HepG2 (cell line): ENCODE measurements around the gene NEMF. TPM values are rescaled to one million over a fixed set of nuclear protein-coding genes. Genes with fewer than 3 reads are reported as not detected.

Experiments
- ATAC-seq: fragments of 200-7000 bp; cut with Tn5 transposase; 3 replicates; pipeline ENCODE4 v1.9.1; 2020; ENCODE audit warnings: mild to moderate bottlenecking, moderate library complexity
- BruUV-seq: library from RNA; stranded (reverse); fragments of 400-500 nt; replicated peaks from 2 replicates; lab custom pipeline; 2021; lab: Mats Ljungman, UMichigan
- CTCF ChIA-PET: fragments of 300-600 bp; formaldehyde crosslinking; extraction: SDS; loops from one replicate; lab custom pipeline; 2021; ENCODE audit warnings: low total read pairs, inconsistent platforms, low intra/inter-chr PET ratio; lab: Yijun Ruan, JAX
- POLR2A ChIA-PET: fragments of 350-600 bp; sonication (Branson Sonifier 250); formaldehyde crosslinking; loops from one replicate; lab custom pipeline; 2020; ENCODE audit warnings: antibody characterized with exemption, inconsistent platforms; lab: Yijun Ruan, JAX
- DNase-seq: peaks from one replicate; pipeline ENCODE4 v3.0.0-alpha.2; 2015; ENCODE audit warnings: low spot score
- FAIRE-seq: peaks from 3 replicates; lab custom pipeline; 2011; peaks lifted over from hg19 to GRCh38; lab: Jason Lieb, UNC
- H2AFZ ChIP-seq: one replicate; pipeline ENCODE4 v1.6.1; 2011; ENCODE audit warnings: low read length, inconsistent platforms
- H3K27ac ChIP-seq: fragments of 300-600 bp; 3 replicates; pipeline ENCODE4 v1.8.0; 2011; ENCODE audit warnings: mixed run types, mild to moderate bottlenecking, mixed read lengths, low read length, inconsistent platforms; ENCODE audit not compliant: insufficient read depth; ENCODE audit errors: extremely low read length
- H3K27me3 ChIP-seq, 2 experiments: fragments of 200-600 bp in 1 of 2; 2 replicates in 1 of 2; 3 replicates in 1 of 2; pipeline versions ENCODE4 v1.6.0 to v1.8.0; 2011; ENCODE audit warnings: low read length in 2 of 2, mild to moderate bottlenecking in 2 of 2, moderate library complexity in 2 of 2, inconsistent platforms in 1 of 2; ENCODE audit not compliant: insufficient read depth in 2 of 2, control insufficient read depth in 1 of 2
- H3K36me3 ChIP-seq, 2 experiments: fragments of 200-600 bp in 1 of 2; replicated peaks in 1 of 2; 2 replicates in 1 of 2; 3 replicates in 1 of 2; pipeline versions ENCODE4 v1.5.1 to v1.8.0; 2011; ENCODE audit warnings: low read length in 2 of 2, inconsistent platforms in 1 of 2; ENCODE audit not compliant: insufficient read depth in 2 of 2, control insufficient read depth in 1 of 2
- H3K4me1 ChIP-seq: 2 replicates; pipeline ENCODE4 v1.5.1; 2012; ENCODE audit warnings: low read length, inconsistent platforms; ENCODE audit not compliant: insufficient read depth
- H3K4me2 ChIP-seq: 2 replicates; pipeline ENCODE4 v1.6.0; 2011; ENCODE audit warnings: low read depth, low read length, inconsistent platforms
- H3K4me3 ChIP-seq, 3 experiments: fragments of 200-600 bp in 1 of 3; sonication (generic), shearing (Covaris generic) in 1 of 3; replicated peaks in 1 of 3; 2 replicates each; pipeline ENCODE4 v1.5.1; 2011 to 2016; ENCODE audit warnings: low read length in 3 of 3, inconsistent platforms in 2 of 3, low read depth in 2 of 3, mild to moderate bottlenecking in 2 of 3, control low read depth in 1 of 3, mixed read lengths in 1 of 3; ENCODE audit not compliant: insufficient read depth in 1 of 3
- H3K79me2 ChIP-seq: one replicate; pipeline ENCODE4 v1.6.1; 2011; ENCODE audit warnings: low read length, inconsistent platforms; ENCODE audit not compliant: insufficient read depth
- H3K9ac ChIP-seq: 2 replicates; pipeline ENCODE4 v1.6.0; 2011; ENCODE audit warnings: mild to moderate bottlenecking, low read depth, low read length, inconsistent platforms; ENCODE audit not compliant: insufficient read depth
- H3K9me3 ChIP-seq: 2 replicates; pipeline ENCODE4 v1.5.1; 2012; ENCODE audit warnings: mild to moderate bottlenecking, low read length
- H4K20me1 ChIP-seq: 2 replicates; pipeline ENCODE4 v1.6.0; 2011; ENCODE audit warnings: inconsistent platforms, mild to moderate bottlenecking, low read length, moderate library complexity; ENCODE audit not compliant: insufficient read depth
- ARID2 ChIP-seq: sonication (generic); formaldehyde crosslinking; IDR thresholded peaks from 2 replicates; pipeline ENCODE4 v1.8.1; 2022; ENCODE audit warnings: mild to moderate bottlenecking, missing genetic modification reagents, borderline replicate concordance
- BORCS8-MEF2B ChIP-seq: sonication (generic); formaldehyde crosslinking; IDR thresholded peaks from 2 replicates; pipeline ENCODE4 v1.8.0; 2022; ENCODE audit warnings: mild to moderate bottlenecking, missing genetic modification reagents
- BRF2 ChIP-seq: sonication (generic); formaldehyde crosslinking; IDR thresholded peaks from 2 replicates; pipeline ENCODE4 v1.8.1; 2022; ENCODE audit warnings: mild to moderate bottlenecking, missing genetic modification reagents
- FOXC1 ChIP-seq: sonication (generic); formaldehyde crosslinking; IDR thresholded peaks from 2 replicates; pipeline ENCODE4 v1.8.0; 2022; ENCODE audit warnings: mild to moderate bottlenecking, missing genetic modification reagents, borderline replicate concordance
- FOXP4 ChIP-seq: sonication (generic); formaldehyde crosslinking; IDR thresholded peaks from 2 replicates; pipeline ENCODE4 v1.4.0; 2020; ENCODE audit warnings: missing genetic modification reagents
- KDM5A ChIP-seq: fragments of 200-600 bp; sonication (generic); IDR thresholded peaks from 2 replicates; pipeline ENCODE4 v1.7.0; 2018; ENCODE audit warnings: antibody characterized with exemption, mild to moderate bottlenecking, low read length, borderline replicate concordance
- NAIF1 ChIP-seq: sonication (generic); formaldehyde crosslinking; IDR thresholded peaks from 2 replicates; pipeline ENCODE4 v1.5.0; 2020; ENCODE audit warnings: mild to moderate bottlenecking, missing genetic modification reagents, borderline replicate concordance
- PCBP1 ChIP-seq: fragments of 200-400 bp; formaldehyde crosslinking; IDR thresholded peaks from 2 replicates; pipeline ENCODE4 v1.6.1; 2017; ENCODE audit warnings: mild to moderate bottlenecking, low read depth, low read length, borderline replicate concordance
- PRPF4 ChIP-seq: fragments of 200-400 bp; formaldehyde crosslinking; IDR thresholded peaks from 2 replicates; pipeline ENCODE4 v1.6.1; 2016; ENCODE audit warnings: low read length, low read depth; ENCODE audit not compliant: poor library complexity, severe bottlenecking
- RAD51 ChIP-seq: fragments of 450-650 bp; IDR thresholded peaks from 2 replicates; pipeline ENCODE4 v1.6.1; 2016; ENCODE audit warnings: borderline replicate concordance
- SSRP1 ChIP-seq: IDR thresholded peaks from 2 replicates; pipeline ENCODE4 v1.6.1; 2016; ENCODE audit warnings: control low read depth
- ZBTB49 ChIP-seq: sonication (generic); formaldehyde crosslinking; IDR thresholded peaks from 2 replicates; pipeline ENCODE4 v1.4.0; 2020; ENCODE audit warnings: missing genetic modification reagents, borderline replicate concordance
- ZNF691 ChIP-seq: sonication (generic); formaldehyde crosslinking; IDR thresholded peaks from 2 replicates; pipeline ENCODE4 v1.4.0; 2020; ENCODE audit warnings: missing genetic modification reagents, low read depth, mild to moderate bottlenecking, borderline replicate concordance
- ZNF724P ChIP-seq: sonication (generic); formaldehyde crosslinking; IDR thresholded peaks from 2 replicates; pipeline ENCODE4 v1.8.0; 2022; ENCODE audit warnings: missing genetic modification reagents, borderline replicate concordance
- ZNF790 ChIP-seq: sonication (generic); formaldehyde crosslinking; IDR thresholded peaks from 2 replicates; pipeline ENCODE4 v1.8.0; 2022; ENCODE audit warnings: missing genetic modification reagents, mild to moderate bottlenecking, borderline replicate concordance
- ZSCAN31 ChIP-seq: sonication (generic); formaldehyde crosslinking; IDR thresholded peaks from 2 replicates; pipeline ENCODE4 v1.5.0; 2020; ENCODE audit warnings: low read depth, mild to moderate bottlenecking, missing genetic modification reagents
- WGBS: methylation state at CpG from one replicate; pipeline ENCODE4 v1.1.6; 2017; ENCODE audit warnings: low lambda C conversion rate; 5-methylcytosine and 5-hydroxymethylcytosine counted together
- in situ Hi-C: cut with HindIII; loops from 2 replicates; pipeline ENCODE4 v1.10.0; 2017; ENCODE audit warnings: low pct_unique_long_range_greater_than_20kb; ENCODE audit not compliant: extremely low pct_ligation_motif_present
- intact Hi-C: fragments of 100-400 bp; cut with micrococcal nuclease; formaldehyde crosslinking; loops from one replicate; pipeline ENCODE4 v1.10.0; 2022; ENCODE audit not compliant: unreplicated experiment
- polyA plus RNA-seq, 8 experiments: library from polyadenylated mRNA; depleted of rRNA in 3 of 8; stranded (reverse) in 7 of 8; unstranded in 1 of 8; fragments of >200 nt; fragmentation: Illumina TruSeq in 4 of 8; extraction: Trizol in 4 of 8; gene quantifications; 2 replicates each; pipeline versions ENCODE4 v1.2.1 to v1.2.3, GENCODE V29; 2011 to 2016; ENCODE audit warnings: low read depth in 4 of 8, missing spikeins in 1 of 8, mixed read lengths in 1 of 8; ENCODE audit not compliant: insufficient read depth in 1 of 8
- total RNA-seq, 5 experiments: library from RNA; depleted of rRNA; stranded (reverse); fragments of >200 nt; fragmentation: Illumina TruSeq; extraction: Trizol; gene quantifications; 2 replicates each; pipeline ENCODE4 v1.2.3, GENCODE V29; 2016; ENCODE audit warnings: low read depth in 1 of 5

NEMF gene
- total and polyA plus RNA-seq, 2 of the 13 experiments (the other 11 are each of a cell fraction or from before 2014, with no cell fraction given) = 21.3 to 57.9 TPM

- CTCF ChIA-PET = interaction anchor here (0.9 to 2.8 kb wide), 3 partner anchors 9 to 243 kb away, joined by 3 to 40 read pairs (median 5); partner anchors contain the start of gene NEMF
- no TSS peak for BruUV-seq
- TF ChIP-seq ZBTB49 (CRISPR knock-in tag) (no peak), ZSCAN31 (CRISPR knock-in tag) (no peak), SSRP1 (CRISPR knock-in tag) (peak; percentile 93), ZNF691 (CRISPR knock-in tag) (0 out of 2 replicates have a peak, but pooled peaks have one; percentile 21), PCBP1 (0 out of 2 replicates have a peak, but pooled peaks have one; percentile 21), KDM5A (peak; percentile 64; the same call in 1 of the 2 replicates), PRPF4 (peak; percentile 99), NAIF1 (CRISPR knock-in tag) (peak; percentile 87; the same call in 1 of the 2 replicates), ZNF724P (CRISPR knock-in tag) (no peak), RAD51 (no peak), ARID2 (CRISPR knock-in tag) (0 out of 2 replicates have a peak, but pooled peaks have one; percentile 61), FOXC1 (CRISPR knock-in tag) (0 out of 2 replicates have a peak, but pooled peaks have one; percentile 2), FOXP4 (CRISPR knock-in tag) (0 out of 2 replicates have a peak, but pooled peaks have one; percentile 10), BRF2 (CRISPR knock-in tag) (0 out of 2 replicates have a peak, but pooled peaks have one; percentile 9), BORCS8-MEF2B (CRISPR knock-in tag) (0 out of 2 replicates have a peak, but pooled peaks have one; percentile 19), ZNF790 (CRISPR knock-in tag) (no peak)
Observed at GRCh38 chr14:49862089-49862673, 9.6 kb upstream of the NEMF start.

More at GRCh38 chr14:49862089-49862673, 9.6 kb upstream of the NEMF start:
- WGBS = 2% methylated on average over 24 of the region's 30 CpGs
- Histone ChIP-seq H3K4me2 (peak overlapping the region; percentile 85), H3K9me3 (no peaks in the 10 kb centered on the region), H3K4me3 (peak overlapping the region; percentile 72 to 89 (median 80)), H2AFZ (peak overlapping the region; percentile 100), H3K27ac (peak overlapping the region; percentile 92), H3K36me3 (no peaks in the 10 kb centered on the region), H3K27me3 (no peaks in the 10 kb centered on the region; a peak in 1 of 5 replicates), H3K9ac (peak overlapping the region; percentile 95), H4K20me1 (no peaks in the 10 kb centered on the region), H3K79me2 (no peaks in the 10 kb centered on the region), H3K4me1 (peaks cover 30% of the 10 kb centered on the region)
- intact Hi-C loops (loop anchor here (1.0 to 10.0 kb wide), 5 partner anchors 9 to 670 kb away; partner anchors contain the start of gene MAP4K5), in situ Hi-C loops (loop anchor here (5.0 to 25.0 kb wide), 3 partner anchors 250 to 675 kb away; partner anchors contain the start of genes MAP4K5 and SOS2)
- POLR2A ChIA-PET = interaction anchor here (1.0 to 4.0 kb wide), 19 partner anchors 8 to 277 kb away, joined by 3 to 35 read pairs (median 7); partner anchors contain the start of genes KLHDC2, MGAT2, NEMF and RPL36AL
- peak; percentile 63 for FAIRE-seq
- DNase-seq = peak; percentile 69
- peak; percentile 69 for ATAC-seq
